Tibial nerve (tissue), 4 donors: ENCODE data around the gene RASD2.

Experiments
- EP300 ChIP-seq, 2 donors: sonication (generic); formaldehyde crosslinking; IDR thresholded peaks; one replicate each; pipeline ENCODE4 v1.6.1; 2017; ENCODE audit warnings: antibody characterized with exemption in 2 of 2, mild to moderate bottlenecking in 1 of 2
- TF ChIP-seq, protein P1 (sequence below), 5 experiments: fragments of 200-600 bp in 3 of 5; fragments of 450-650 bp in 2 of 5; sonication (generic) in 3 of 5; IDR thresholded peaks; one replicate each; pipeline ENCODE4 v1.5.1; 2016 to 2019; ENCODE audit warnings: antibody characterized with exemption in 5 of 5, mild to moderate bottlenecking in 3 of 5, moderate library complexity in 2 of 5

DNA sequence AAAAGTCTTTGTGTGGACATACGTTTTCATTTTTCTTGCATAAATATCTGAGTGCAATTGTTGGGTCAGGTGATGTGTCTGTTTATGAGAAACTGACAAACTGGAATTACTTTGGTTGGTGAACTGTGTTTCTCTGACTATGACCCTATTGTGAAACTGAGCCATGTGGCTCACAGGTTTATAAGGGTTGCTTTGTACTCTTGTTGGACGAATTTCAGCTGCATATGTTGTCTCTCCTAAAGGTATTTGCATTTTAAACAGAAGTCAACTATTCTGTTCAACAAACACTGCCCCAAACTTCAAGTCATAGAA is 34.4 kb upstream of the RASD2 start:
- TF ChIP-seq, protein P1, sequence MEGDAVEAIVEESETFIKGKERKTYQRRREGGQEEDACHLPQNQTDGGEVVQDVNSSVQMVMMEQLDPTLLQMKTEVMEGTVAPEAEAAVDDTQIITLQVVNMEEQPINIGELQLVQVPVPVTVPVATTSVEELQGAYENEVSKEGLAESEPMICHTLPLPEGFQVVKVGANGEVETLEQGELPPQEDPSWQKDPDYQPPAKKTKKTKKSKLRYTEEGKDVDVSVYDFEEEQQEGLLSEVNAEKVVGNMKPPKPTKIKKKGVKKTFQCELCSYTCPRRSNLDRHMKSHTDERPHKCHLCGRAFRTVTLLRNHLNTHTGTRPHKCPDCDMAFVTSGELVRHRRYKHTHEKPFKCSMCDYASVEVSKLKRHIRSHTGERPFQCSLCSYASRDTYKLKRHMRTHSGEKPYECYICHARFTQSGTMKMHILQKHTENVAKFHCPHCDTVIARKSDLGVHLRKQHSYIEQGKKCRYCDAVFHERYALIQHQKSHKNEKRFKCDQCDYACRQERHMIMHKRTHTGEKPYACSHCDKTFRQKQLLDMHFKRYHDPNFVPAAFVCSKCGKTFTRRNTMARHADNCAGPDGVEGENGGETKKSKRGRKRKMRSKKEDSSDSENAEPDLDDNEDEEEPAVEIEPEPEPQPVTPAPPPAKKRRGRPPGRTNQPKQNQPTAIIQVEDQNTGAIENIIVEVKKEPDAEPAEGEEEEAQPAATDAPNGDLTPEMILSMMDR (IDR thresholded peaks at IDR 0.05) = no peak
- TF ChIP-seq EP300 (IDR thresholded peaks at IDR 0.05) = no peak
